ENCODE measurements around the gene ACOXL.

DNA sequence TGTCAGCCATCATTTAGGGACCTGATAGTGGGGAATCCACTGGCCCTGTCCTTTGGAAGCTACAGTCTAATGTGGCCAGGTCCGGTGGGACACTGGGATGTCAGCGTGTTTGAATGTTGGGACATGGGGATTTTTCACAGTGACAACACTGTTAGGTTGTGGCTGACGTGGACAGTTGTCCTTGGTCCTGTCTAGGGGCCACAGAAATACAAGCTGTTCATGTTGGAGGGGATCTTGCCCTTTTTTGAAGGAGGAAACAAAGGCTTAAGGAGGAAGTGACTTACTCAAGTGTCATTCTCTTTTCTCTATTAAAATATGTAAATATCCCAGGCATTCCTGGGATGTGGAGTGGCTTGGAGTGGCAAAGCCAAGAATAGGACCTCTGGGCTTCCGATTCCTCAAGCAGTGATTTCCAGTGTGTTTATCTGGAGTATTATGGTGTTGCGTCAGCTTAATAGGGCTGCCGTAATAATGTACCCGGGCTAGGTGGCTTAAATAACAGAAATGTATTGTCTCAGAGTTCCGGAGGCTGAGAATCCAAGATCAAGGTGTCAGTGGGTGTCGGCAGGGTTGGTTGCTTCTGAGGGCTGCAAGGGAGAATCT is 8.5 kb downstream of the ACOXL start:
- TF ChIP-seq POLR2A (IDR thresholded peaks at IDR 0.05), result no peak
- TF ChIP-seq, protein P1, sequence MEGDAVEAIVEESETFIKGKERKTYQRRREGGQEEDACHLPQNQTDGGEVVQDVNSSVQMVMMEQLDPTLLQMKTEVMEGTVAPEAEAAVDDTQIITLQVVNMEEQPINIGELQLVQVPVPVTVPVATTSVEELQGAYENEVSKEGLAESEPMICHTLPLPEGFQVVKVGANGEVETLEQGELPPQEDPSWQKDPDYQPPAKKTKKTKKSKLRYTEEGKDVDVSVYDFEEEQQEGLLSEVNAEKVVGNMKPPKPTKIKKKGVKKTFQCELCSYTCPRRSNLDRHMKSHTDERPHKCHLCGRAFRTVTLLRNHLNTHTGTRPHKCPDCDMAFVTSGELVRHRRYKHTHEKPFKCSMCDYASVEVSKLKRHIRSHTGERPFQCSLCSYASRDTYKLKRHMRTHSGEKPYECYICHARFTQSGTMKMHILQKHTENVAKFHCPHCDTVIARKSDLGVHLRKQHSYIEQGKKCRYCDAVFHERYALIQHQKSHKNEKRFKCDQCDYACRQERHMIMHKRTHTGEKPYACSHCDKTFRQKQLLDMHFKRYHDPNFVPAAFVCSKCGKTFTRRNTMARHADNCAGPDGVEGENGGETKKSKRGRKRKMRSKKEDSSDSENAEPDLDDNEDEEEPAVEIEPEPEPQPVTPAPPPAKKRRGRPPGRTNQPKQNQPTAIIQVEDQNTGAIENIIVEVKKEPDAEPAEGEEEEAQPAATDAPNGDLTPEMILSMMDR (IDR thresholded peaks at IDR 0.05), result no peak

Data from esophagus squamous epithelium (tissue), 4 donors.